ENCODE measurements around the gene FYB1.
A peak's percentile ranks its signal among the peaks of the same experiment; 100 is the strongest.
"Not testable (repeated sequence)": the region's sequence is repeated elsewhere in the genome, so short reads cannot be mapped to it uniquely, and the experiment has no call there.

FYB1 gene

DNA sequence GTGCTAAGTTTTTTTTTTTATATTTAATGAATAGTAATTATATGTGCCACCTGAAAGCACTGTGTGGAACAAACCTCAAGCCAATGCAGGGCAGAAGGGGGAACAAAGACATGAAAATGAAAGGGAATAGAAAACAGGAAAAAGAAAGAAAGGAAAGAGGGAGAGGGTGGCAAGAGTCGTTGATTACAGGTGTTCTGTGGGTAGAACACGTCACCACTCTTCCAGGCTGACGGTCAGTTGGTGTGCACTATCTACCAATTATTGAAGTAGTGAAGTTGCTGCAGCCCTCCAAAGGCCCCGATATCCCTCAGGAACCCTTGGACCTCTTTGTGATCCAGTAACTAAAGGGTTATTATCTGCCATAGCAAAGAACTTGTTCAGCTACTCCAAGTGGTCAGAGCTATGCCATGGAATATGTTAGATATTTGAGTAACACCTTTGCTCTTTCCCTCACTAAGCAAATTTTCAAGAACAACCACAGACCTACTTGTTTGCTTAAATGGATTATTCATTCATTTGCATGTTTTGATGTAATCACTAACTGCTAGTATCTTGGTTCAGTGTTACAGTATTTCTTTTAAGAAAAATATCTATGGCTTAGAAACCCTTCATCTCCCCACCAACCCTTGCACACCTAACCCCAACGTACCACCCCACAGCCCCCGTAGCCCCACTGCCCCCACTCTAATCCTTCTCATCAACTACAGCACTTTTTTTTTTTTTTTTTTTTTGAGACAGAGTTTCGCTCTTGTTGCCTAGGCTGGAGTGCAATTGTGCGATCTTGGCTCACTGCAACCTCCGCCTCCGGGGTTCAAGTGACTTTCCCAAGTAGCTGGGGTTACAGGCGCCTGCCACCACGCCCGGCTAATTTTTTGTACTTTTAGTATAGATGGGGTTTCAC, 31.3 kb downstream of the FYB1 start:
- no peak for DNase-seq (ENCODE audit: low spot score)

DNA sequence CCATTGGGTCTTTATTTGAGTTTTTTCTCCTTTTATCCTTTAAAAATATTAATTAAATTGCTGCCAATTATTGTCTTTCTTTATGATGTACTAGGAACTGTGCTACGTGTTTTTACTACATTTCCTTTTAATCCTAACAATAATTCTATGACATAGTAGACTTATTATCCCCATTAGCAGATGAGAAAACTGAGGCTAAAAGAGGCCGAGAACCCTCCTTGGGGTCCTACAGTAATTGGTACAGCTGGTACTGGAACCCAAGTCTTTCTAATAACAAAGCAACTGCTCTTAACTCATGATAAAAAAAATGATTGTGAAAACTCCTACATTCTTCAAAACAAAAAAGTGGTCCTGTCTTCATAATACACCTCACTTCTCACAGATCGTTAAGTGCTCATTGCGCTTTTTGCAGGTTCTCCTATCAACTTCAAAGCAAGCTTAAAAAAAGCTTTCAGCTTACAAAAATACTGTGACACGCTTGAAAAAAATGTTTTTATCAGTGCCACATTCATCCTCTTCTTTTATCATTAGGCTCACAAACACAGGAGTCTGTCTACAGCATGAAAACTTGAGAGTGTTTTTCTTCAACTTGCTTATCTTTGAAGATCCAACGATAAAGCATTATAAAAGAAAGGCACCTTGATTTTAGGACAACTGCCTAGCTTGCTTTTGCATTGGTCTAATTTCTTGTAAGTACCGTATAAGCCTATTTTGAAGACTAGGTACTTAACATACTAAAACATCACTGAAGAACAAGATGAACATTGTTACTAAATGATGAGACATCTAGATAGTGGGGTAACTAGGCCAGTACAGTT, 32.4 kb downstream of the FYB1 start:
- DNase-seq (ENCODE audit: low spot score): no peak

DNA sequence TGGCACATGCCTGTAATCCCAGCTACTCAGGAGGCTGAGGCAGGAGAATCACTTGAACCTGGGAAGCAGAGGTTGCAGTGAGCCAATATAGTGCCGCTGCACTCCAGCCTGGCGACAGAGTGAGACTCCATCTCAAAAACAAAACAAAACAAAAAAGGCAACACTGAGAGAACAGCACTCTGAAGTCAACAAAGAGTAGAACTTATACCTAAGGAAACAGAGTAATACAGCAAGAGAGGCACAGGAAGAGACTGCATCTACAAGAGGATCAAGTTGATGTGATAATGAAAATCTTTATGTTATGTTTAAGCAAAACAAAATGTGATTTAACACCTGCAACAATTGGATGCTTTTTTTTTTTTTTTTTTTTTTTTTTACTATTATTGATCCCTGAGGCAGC, 33.1 kb downstream of the FYB1 start:
- no peak for DNase-seq (ENCODE audit: low spot score)

DNA sequence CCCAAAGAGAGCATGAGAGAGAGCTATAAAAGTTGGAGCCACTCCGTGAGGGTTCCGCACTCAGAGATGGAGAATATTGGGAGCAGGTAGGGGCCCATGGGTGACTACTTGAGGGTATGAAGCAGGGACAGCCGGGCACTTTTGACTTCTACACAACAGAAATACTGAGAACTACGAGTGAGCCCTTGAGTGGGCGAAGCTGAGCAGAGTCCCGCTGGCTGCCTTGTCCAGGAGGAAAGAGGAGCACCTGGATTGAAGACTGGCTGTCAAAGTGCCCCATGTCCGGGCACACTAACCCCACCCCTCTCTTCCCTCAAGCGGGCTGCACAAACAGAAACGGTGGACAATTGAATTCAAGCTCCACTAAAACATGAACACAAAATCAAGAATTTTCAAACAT, 33.6 kb downstream of the FYB1 start:
- no peak for DNase-seq (ENCODE audit: low spot score)

DNA sequence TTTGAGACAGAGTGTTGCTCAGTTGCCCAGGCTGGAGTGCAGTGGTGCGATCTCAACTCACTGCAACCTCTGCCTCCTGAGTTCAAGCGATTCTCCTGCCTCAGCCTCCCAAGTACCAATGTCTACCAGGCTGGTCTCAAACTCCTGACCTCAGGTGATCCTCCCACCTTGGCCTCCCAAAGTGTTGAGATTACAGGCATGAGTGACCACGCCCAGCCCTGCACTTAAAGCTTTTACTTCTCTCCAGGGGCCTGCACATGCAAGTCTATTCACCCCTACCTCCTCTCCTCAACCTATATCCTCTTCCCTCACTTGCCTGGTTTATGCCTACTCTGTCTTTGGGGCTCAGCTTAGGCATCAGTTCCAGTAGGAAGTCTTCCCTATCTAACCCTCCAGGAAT, 39.8 kb downstream of the FYB1 start:
- not testable (repeated sequence) for DNase-seq (ENCODE audit: low spot score)

DNA sequence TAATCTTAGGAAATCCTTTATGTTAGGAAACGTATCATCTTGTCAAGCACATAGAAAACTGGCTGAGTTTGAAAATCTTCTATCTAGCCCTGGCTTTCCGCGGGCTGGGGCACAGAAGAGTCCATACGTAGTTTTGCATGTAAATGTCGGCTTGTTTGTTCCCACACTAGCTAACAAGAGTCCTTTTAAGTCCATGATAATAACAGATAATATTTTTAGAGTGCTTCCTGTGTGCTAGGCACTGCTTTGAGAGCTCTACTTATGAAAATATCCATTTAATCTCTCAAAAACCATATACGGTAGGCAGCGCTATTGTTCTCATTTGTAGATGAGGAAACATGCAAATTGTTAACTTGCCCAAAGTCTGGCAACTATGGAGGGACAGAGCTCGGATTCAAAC, 40.5 kb downstream of the FYB1 start:
- DNase-seq (ENCODE audit: low spot score): no peak

DNA sequence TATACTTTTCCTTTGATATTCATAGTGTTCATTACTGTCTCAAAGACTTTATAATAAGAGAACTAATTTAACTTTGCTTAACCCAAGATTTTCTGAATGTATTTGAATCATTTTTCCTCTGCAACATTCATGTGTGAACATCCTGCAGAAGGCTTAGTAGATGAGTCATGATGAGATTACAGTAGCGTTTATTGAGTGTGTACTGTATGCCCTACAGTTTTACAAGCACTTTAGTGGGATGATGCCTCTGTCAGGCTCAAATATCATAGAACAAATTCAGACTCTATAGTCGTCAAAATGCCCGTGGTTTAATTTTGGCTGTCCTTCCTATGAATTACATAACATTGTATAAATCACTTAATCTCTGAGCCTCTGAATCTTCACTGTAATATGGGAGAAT, 41.2 kb downstream of the FYB1 start:
- no peak for DNase-seq (ENCODE audit: low spot score)

DNA sequence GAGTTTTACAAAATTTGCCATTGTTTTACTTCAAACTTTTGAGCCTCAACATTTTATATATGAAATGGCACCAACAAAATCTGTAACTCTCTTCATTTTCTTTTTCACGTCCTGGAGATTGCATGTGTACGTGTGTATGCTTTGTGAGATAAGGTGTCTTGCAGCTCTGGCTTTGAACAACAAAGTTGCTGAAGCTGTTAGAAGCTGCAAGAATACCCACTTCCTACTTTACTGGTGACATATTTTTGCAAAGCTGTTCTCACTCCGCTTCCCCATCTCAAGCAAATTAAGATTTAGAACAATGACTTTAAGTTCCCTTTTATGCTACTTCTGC, 41.8 kb downstream of the FYB1 start:
- DNase-seq (ENCODE audit: low spot score): no peak

DNA sequence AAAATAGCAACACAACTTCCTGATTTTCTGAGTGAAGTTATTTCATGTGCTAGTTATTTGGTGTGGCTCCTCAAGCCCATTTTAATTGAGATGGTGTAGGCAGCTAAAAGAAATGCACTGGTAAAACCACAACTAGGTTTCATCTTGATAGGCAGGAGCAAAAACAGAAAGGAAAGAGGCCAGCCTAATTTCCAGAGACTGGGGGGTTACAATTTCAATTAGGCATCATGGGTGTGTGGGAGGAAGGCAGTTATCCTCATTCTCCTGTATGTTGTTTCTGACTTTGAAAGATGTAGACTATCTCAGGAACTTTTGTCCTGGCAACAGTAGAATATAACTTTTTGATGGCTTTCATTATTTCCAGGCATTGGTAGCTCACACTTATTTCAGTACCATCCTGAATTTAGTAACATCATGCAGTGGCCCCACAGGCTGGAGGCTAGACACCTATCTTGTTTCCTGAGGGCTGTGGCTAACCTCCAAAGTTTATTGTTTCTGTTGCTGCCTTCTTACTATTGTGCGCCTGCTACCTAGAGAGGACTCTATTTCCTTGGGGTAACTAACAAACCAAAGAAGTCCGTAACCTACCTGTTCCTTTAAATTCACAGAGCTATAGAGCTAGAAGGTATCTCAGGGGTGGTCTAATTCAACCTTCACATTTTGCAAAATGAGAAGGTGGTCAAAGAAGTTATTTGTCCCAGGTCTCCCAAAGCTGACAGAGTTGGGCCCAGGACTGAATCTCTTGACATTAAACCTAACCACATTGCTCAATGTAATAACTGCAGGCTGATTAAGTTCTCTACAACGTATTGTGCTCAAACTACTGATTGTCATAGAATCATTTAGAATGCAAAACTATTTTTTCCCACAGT, 42.4 kb downstream of the FYB1 start:
- DNase-seq (ENCODE audit: low spot score): no peak

DNA sequence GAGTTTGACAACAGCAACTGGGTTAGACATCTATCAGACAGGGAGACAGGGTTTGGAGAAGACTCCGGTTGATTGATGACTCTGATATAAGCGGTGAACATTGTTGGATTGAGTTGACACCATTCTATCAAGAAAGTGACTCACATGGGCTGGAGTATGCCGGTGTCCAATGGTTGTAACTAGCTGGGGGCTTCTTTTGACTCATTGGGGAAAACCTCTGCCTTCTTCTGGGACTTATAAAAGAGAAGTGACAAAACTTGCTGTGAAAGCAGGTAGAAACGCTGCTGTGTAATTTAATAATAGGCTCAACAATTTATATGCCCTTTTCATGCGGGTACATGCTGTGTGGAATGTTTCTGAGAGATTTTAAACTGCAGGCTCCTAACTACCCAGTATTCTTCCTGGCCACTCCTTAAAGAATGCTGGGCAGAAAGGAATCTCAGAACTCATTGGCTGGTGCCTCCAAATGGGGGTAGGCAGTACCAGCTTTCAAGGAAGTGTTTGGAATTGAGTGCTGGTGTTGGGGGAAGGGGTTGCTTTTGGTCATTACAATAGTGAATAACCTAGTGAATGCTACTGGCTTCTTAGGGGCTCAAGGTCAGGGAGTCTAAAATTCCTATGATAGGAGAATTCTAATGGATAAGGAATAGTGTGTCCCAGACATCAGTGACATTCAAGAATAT, 43.9 kb downstream of the FYB1 start:
- DNase-seq (ENCODE audit: low spot score): no peak

DNA sequence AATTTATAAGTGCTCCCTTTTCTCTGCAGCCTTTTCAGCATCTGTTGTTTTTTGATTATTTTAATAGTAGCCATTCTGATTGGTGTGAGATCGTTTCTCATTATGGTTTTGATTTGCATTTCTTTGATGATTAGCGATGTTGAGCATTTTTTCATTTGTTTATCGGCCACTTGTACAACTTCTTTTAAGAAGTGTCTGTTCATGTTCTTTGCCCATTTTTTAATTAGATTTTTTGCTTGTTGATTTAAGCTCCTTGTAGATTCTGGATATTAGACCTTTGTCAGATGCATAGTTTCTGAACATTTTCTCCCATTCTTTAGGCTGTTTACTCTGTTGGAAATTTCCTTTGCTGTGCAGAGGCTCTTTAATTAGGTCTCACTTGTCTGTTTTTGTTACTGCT, 46.3 kb downstream of the FYB1 start:
- no peak for DNase-seq (ENCODE audit: low spot score)

DNA sequence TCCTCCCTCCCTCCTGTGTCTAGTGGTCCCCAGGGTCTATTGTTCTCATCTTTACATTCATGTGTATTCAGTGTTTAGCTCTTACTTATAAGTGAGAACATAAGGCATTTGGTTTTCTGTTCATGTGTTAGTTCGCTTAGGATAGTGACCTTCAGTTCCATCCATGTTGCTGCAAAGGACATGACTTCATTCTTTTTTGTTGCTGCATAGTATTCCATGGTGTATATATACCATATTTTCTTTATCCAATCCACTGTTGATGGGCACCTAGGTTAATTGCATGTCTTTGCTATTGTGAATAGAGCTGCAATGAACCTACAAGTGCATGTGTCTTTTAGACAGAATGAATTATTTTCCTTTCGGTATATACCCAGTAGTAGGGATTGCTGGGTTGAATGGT, 46.8 kb downstream of the FYB1 start:
- no peak for DNase-seq (ENCODE audit: low spot score)

DNA sequence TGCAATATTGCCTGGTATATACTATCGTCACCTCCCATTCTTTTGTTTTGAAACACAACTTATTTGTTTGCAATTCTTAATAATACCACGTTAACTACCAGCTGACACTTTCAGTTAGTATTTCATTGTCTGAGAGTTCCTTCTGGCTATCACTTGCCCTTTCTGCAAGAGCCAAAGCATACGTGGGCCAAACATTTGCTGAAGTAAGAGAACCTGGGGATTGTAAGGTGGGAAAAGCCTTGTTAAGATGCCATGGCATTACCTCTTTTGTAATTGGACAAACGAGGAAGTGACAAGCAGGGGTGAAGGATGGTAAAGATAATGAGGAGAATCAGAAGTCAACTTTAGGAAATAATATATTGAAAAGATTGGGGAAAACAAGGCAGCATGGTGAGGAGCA, 47.7 kb downstream of the FYB1 start:
- no peak for DNase-seq (ENCODE audit: low spot score)

DNA sequence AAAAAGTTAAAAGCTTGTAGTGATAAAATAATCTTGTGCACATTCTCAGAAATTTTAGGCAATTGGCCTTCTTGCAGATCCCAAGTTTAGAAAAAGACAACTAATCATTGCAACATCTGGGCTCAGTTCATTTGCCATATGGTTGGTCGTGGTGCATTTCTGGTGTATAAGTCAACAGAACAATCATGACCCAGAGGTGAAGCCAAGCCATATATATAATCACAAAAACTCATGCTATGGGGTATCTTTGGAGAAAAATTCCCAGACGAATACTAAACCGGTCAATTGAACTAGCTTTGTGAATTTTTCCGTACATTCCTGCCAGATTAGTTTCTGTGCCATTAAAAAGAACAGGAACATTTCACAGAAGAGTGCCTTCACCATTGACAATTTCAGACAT, 50.3 kb downstream of the FYB1 start:
- no peak for DNase-seq (ENCODE audit: low spot score)

DNA sequence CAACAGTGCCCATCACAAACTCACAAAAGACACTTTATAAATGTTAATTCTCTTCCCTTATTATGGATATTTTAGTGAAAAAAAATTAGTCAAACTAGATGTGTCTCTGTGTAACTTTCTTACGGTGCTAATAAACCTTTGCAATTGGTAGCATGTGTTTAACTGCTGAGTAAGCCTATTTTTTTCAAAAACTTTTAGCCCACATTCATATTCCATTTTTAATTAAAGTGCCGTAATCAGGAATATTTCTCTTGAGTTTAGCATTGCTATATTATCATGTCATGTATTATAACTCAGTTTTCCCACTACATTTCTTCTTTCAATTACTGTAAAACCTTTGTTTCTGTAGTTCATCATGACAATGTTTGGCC, 51.4 kb downstream of the FYB1 start:
- DNase-seq (ENCODE audit: low spot score): no peak

DNA sequence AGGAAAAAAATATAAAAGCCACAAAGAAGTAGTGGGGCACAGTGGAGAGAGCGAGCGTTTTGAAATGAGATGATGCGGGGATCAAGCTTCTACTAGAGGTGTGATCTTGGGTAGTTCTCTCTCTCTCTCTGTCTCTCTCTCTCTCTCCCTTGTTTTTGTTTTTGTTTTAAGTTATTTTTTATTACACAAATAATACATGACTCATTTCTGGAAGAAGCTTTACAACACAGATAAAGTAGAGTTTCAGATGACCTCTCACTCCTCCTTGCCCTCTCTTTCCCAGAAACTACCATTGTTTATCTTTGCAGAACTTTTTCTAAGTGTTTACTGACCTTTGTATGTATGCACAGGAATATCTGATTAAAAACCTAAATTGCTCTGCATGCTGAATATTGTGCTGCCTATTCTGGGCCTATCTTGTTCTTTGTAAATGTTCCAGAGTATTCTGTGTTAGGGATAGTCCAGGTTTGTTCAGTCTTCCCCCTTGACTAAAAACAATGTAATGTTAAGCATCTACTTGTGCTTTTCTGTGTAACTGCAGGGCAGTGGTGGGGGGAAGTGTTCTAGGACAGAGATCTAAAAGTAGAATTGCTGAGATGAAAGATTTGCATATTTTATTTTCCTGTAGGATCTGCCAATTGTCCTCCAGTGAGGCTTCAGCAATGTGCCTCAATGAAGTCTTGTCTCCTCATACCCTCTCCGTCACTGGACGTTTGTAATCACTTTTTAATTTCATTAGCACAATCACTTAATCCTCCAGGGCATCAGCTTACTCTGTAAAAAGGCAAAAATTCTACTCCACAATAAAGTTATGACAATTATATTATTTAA, 52.0 kb downstream of the FYB1 start:
- no peak for DNase-seq (ENCODE audit: low spot score)

DNA sequence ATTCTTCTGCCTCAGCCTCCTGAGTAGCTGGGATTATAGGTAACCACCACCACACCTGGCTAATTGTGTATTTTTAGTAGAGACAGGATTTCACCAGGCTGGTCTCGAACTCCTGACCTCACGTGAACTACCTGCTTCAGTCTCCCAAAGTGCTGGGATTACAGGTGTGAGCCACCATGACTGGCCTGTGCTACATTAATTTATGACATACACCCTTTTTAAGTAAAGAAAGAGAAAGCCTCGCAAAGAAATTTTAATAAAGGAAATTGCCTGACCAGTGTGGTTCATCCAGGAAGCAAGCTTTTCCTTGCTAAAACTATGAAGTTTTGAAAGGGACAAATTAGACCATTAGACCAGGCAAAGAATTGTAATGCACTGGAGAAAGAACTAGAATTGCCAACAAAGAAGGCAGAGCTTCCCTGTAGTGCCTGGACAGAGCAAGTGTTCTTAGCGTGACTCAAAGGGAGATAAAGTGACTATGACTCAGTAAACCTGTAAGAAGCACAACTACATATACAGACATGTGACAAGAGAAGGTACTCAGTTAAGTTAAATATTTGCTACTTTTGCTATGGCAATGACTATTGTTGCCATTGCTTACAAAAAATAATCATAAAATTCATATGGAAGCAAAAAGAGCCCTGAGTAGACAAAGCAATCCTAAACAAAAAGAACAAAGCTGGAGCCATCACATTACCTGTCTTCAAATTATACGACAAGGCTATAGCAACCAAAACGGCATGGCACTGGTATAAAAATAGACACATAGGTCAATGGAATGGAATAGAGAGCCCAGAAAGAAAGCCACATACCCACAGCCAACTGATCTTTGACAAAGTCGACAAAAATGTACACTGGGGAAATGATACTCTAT, 54.6 kb downstream of the FYB1 start:
- no peak for DNase-seq (ENCODE audit: low spot score)

DNA sequence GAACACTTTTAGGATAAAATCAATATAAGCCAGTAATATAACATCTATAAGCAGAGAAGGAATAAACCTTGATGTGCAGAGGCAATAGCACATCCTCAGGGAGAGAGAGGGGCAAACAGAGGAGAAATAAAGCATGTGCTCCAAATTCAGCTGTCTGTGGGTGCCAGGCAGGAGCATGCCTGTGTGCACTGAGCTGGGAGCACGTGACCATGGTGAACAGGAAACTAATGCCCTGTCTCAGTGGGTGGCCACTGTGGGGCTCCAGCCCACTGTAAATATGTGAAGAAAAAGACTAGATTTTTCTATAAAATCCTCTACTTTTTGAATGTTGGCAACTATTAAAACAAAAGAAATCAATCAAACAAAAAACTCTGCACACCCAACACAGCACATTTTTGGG, 55.3 kb downstream of the FYB1 start:
- peak; percentile 22 for DNase-seq (ENCODE audit: low spot score)

DNA sequence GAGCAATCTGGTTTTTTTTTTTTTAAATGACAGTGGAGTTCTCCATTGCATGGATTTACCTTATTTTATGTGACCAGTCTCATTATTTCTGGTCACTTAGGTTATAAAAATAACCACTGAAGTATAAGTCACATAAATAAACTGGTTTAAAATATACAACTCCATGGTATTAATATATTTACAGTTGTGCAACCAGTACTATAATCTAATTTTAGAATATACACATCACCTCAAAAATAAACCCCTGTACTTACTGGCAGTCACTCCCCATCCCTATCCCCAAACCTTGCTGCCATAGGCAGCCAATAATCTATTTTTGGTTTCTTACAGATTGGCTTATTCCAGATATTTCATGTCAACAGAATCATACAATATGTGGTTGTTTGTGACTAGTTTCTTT, 57.8 kb downstream of the FYB1 start:
- DNase-seq (ENCODE audit: low spot score): no peak

DNA sequence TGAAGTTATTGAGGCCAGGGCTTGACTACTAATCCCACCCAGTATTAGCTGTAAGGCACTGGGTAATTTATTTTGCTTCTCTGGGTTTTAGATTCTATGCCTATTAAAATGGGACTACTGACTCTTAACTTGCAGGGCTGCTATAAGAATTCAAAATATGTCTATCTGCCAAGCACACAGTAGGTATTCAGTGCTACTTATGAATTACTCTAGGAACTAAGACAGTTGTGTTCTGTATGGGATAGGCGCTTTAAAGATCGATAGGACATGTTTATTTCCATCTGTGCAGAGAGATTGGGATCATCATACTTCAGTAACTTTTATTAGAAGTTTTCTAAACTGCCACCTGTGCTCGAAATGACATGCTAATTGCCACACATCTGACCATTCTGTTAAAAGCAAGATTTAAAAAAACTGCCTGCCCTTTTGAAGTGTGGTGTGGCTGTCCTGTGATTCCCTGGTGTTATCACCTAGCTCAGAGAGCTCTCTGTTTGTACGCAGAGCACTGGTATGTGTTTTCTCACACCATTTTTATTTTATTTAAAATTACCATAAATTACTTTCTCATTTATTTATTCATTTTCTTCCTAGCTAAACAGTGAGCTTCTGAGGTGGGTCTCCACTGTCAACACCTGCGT, 58.7 kb downstream of the FYB1 start:
- DNase-seq (ENCODE audit: low spot score): no peak
